Right atrium auricular region (tissue), 2 donors: ENCODE results near the gene CREB3L2. TPM values are rescaled to one million over a fixed set of nuclear protein-coding genes. Genes with fewer than 3 reads are reported as not detected.

ENCODE experiments used
- DNase-seq: peaks from one replicate; pipeline ENCODE4 v3.0.0-alpha.2; 2019; ENCODE audit warnings: low spot score
- H3K27ac ChIP-seq, 2 donors: fragments of 200-600 bp; sonication (generic); 1 replicate in 1 of 2; 2 replicates in 1 of 2; pipeline ENCODE4 v1.5.1; 2016 to 2019
- H3K27me3 ChIP-seq, 2 donors: fragments of 200-600 bp; sonication (generic); one replicate each; pipeline versions ENCODE4 v1.5.1 to v1.6.0; 2017 to 2019
- H3K36me3 ChIP-seq: fragments of 200-600 bp; sonication (generic); one replicate; pipeline ENCODE4 v1.5.1; 2016
- H3K4me1 ChIP-seq, 2 donors: fragments of 200-600 bp; sonication (generic); one replicate each; pipeline versions ENCODE4 v1.5.1 to v1.6.0; 2017 to 2019
- H3K4me3 ChIP-seq, 2 donors: fragments of 200-600 bp; sonication (generic); 1 replicate in 1 of 2; 2 replicates in 1 of 2; pipeline ENCODE4 v1.5.1; 2017 to 2019; ENCODE audit warnings: mild to moderate bottlenecking in 1 of 2, moderate library complexity in 1 of 2
- H3K9me3 ChIP-seq, 2 donors: fragments of 200-600 bp; sonication (generic); one replicate each; pipeline ENCODE4 v1.5.1; 2019
- CTCF ChIP-seq, 2 donors: fragments of 200-600 bp; sonication (generic); IDR thresholded peaks; one replicate each; pipeline ENCODE4 v1.5.1; 2019; ENCODE audit warnings: antibody characterized with exemption in 2 of 2
- total RNA-seq, 2 donors: library from RNA; depleted of rRNA; stranded (reverse); fragments of >200 nt; gene quantifications; one replicate each; pipeline ENCODE4 v1.1.0, GENCODE V29; 2016

CREB3L2 gene
- total RNA-seq, 2 donors from 2014 or later = 25.6 to 39.6 TPM

DNA sequence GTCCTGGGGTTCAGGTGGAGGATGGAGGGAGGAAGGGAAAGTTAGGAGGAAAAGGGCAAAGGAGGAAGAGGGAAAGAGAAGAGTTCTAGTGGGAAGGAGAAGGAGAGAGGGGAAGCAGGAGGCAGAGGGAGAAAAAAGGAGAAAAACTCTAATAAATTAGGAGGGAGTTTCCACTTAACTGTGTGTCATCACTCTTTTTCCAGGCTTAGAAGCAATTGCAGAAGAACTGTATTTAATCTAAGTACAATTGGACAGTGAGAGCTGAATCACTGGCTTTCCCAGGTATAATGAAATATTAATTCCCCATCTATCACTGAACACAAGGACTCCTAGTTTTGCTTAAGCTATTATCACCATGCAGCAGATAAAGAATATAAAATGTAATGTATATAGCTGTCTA is 76.8 kb downstream of the CREB3L2 start:
- no peaks in the 10 kb centered on the region for H3K9me3 ChIP-seq
- H3K36me3 ChIP-seq = peaks cover 9% of the 10 kb centered on the region
- peaks cover 0 to 39% of the 10 kb centered on the region in 2 donors for H3K4me1 ChIP-seq
- no peak for DNase-seq
- no peak for TF ChIP-seq CTCF (IDR thresholded peaks at IDR 0.05)
- H3K27ac ChIP-seq = peak overlapping the region; percentile 40 to 59
- H3K4me3 ChIP-seq = no peak overlapping the region
- H3K27me3 ChIP-seq = no peaks in the 10 kb centered on the region

GRCh38 chr7:137923380-137923779 is 78.5 kb downstream of the CREB3L2 start:
- no peak overlapping the region for H3K4me3 ChIP-seq
- peaks cover 9% of the 10 kb centered on the region for H3K36me3 ChIP-seq
- no peak for TF ChIP-seq CTCF (IDR thresholded peaks at IDR 0.05)
- H3K27ac ChIP-seq = no peak overlapping the region
- DNase-seq = no peak
- peaks cover 0 to 43% of the 10 kb centered on the region in 2 donors for H3K4me1 ChIP-seq
- H3K9me3 ChIP-seq = no peaks in the 10 kb centered on the region
- no peaks in the 10 kb centered on the region for H3K27me3 ChIP-seq

- peak overlapping the region; percentile 63 to 64 for H3K27ac ChIP-seq
- DNase-seq = no peak
- H3K9me3 ChIP-seq = no peaks in the 10 kb centered on the region
- peaks cover 0 to 44% of the 10 kb centered on the region in 2 donors for H3K4me1 ChIP-seq
- peaks cover under 1% of the 10 kb centered on the region for H3K36me3 ChIP-seq
- no peaks in the 10 kb centered on the region for H3K27me3 ChIP-seq
- no peak overlapping the region for H3K4me3 ChIP-seq
- no peak for TF ChIP-seq CTCF (IDR thresholded peaks at IDR 0.05)
These were observed 81.1 kb downstream of the CREB3L2 start for GRCh38 chr7:137920637-137921399.

DNA sequence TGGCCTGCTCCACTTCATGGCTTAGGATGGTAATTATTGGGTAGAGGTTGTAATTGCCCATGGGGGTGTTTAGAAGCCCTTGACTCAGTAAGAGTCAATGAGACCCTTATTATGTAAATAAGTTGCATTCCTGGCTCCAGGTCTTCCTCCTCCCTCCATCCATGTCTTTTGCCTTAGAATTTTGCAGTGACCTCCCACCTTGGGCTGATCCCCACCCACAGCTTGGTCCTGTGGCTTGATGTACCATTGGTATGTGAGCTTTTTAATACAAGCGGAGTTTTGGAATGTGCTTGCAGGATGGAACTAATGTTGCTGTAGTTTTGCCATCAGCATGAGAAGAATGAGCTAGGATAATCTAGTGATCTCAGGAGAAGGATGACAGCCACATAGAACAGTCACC is 81.9 kb downstream of the CREB3L2 start:
- H3K27me3 ChIP-seq = no peaks in the 10 kb centered on the region
- peaks cover 0 to 35% of the 10 kb centered on the region in 2 donors for H3K4me1 ChIP-seq
- no peaks in the 10 kb centered on the region for H3K9me3 ChIP-seq
- no peak overlapping the region for H3K4me3 ChIP-seq
- no peak for TF ChIP-seq CTCF (IDR thresholded peaks at IDR 0.05)
- peaks cover 8% of the 10 kb centered on the region for H3K36me3 ChIP-seq
- DNase-seq = no peak
- peak overlapping the region; percentile 63 to 64 for H3K27ac ChIP-seq

GRCh38 chr7:137916980-137917645 is 84.8 kb downstream of the CREB3L2 start:
- H3K4me1 ChIP-seq = peaks cover 0 to 24% of the 10 kb centered on the region in 2 donors
- H3K9me3 ChIP-seq = no peaks in the 10 kb centered on the region
- TF ChIP-seq CTCF (IDR thresholded peaks at IDR 0.05) = no peak
- no peaks in the 10 kb centered on the region for H3K27me3 ChIP-seq
- DNase-seq = no peak
- H3K4me3 ChIP-seq = no peak overlapping the region
- peaks cover 23% of the 10 kb centered on the region for H3K36me3 ChIP-seq
- H3K27ac ChIP-seq = no peak overlapping the region
